Tibial nerve (tissue), 4 donors: ENCODE data around the gene SLC25A28. TPM values are rescaled to one million over a fixed set of nuclear protein-coding genes. Genes with fewer than 3 reads are reported as not detected.

Source experiments
- DNase-seq, 2 donors: peaks; one replicate each; pipeline ENCODE4 v3.0.0-alpha.2; 2019; ENCODE audit warnings: low spot score in 2 of 2
- H3K27ac ChIP-seq, 4 donors: fragments of 200-600 bp; sonication (generic) in 3 of 4; one replicate each; pipeline ENCODE4 v1.5.1; 2017 to 2019; ENCODE audit warnings: mild to moderate bottlenecking in 1 of 4
- H3K27me3 ChIP-seq, 2 donors: fragments of 200-600 bp; sonication (generic) in 1 of 2; one replicate each; pipeline versions ENCODE4 v1.5.1 to v1.6.0; 2017 to 2019
- H3K36me3 ChIP-seq, 3 donors: fragments of 200-600 bp; sonication (generic); one replicate each; pipeline ENCODE4 v1.5.1; 2018 to 2019
- H3K4me1 ChIP-seq, 4 donors: fragments of 200-600 bp; sonication (generic) in 3 of 4; one replicate each; pipeline ENCODE4 v1.5.1; 2017 to 2019
- H3K4me3 ChIP-seq, 4 donors: fragments of 200-600 bp; sonication (generic) in 3 of 4; one replicate each; pipeline ENCODE4 v1.5.1; 2017 to 2019; ENCODE audit warnings: mild to moderate bottlenecking in 1 of 4, moderate library complexity in 1 of 4
- H3K9me3 ChIP-seq, 4 donors: fragments of 200-600 bp; sonication (generic) in 3 of 4; one replicate each; pipeline ENCODE4 v1.5.1; 2017 to 2019
- CTCF ChIP-seq, 5 experiments: fragments of 200-600 bp in 3 of 5; fragments of 450-650 bp in 2 of 5; sonication (generic) in 3 of 5; IDR thresholded peaks; one replicate each; pipeline ENCODE4 v1.5.1; 2016 to 2019; ENCODE audit warnings: antibody characterized with exemption in 5 of 5, mild to moderate bottlenecking in 3 of 5, moderate library complexity in 2 of 5
- EP300 ChIP-seq, 2 donors: sonication (generic); formaldehyde crosslinking; IDR thresholded peaks; one replicate each; pipeline ENCODE4 v1.6.1; 2017; ENCODE audit warnings: antibody characterized with exemption in 2 of 2, mild to moderate bottlenecking in 1 of 2
- POLR2A ChIP-seq, 2 donors: fragments of 450-650 bp; IDR thresholded peaks; one replicate each; pipeline ENCODE4 v1.6.1; 2017; ENCODE audit warnings: antibody characterized with exemption in 2 of 2, mild to moderate bottlenecking in 2 of 2, moderate library complexity in 2 of 2
- WGBS, 2 donors: methylation state at CpG; one replicate each; pipeline ENCODE4 v1.1.5; 2018; 5-methylcytosine and 5-hydroxymethylcytosine counted together
- total RNA-seq, 4 donors: library from RNA; depleted of rRNA; stranded (reverse); fragments of >200 nt; gene quantifications; one replicate each; pipeline ENCODE4 v1.1.0, GENCODE V29; 2016

Gene SLC25A28
- total RNA-seq, 4 donors from 2014 or later = 35.2 to 65.6 (median 47.8) TPM

- no peak for DNase-seq
- H3K27me3 ChIP-seq = no peaks in the 10 kb centered on the region
- H3K9me3 ChIP-seq = no peaks in the 10 kb centered on the region
- 0% methylated on average over 1 of the region's 1 CpG for WGBS, 2 donors
- H3K4me1 ChIP-seq = peaks cover 0 to 19% (median 9%) of the 10 kb centered on the region in 4 donors
- TF ChIP-seq CTCF (IDR thresholded peaks at IDR 0.05) (no peak), POLR2A (IDR thresholded peaks at IDR 0.05) (no peak), EP300 (IDR thresholded peaks at IDR 0.05) (no peak)
- peaks cover 0 to 5% (median 0%) of the 10 kb centered on the region in 3 donors for H3K36me3 ChIP-seq
- no peak overlapping the region for H3K27ac ChIP-seq
- no peak overlapping the region for H3K4me3 ChIP-seq
Observed at GRCh38 chr10:99656199-99657064, 36.2 kb upstream of the SLC25A28 start.

GRCh38 chr10:99654390-99655175 lies 34.3 kb upstream of the SLC25A28 start:
- H3K36me3 ChIP-seq = peaks cover 0 to 5% (median 0%) of the 10 kb centered on the region in 3 donors
- no peak overlapping the region for H3K4me3 ChIP-seq
- no peak for DNase-seq
- H3K9me3 ChIP-seq = no peaks in the 10 kb centered on the region
- H3K27ac ChIP-seq = no peak overlapping the region
- 81 to 86% methylated on average over 9 of the region's 9 CpGs for WGBS, 2 donors
- H3K27me3 ChIP-seq = no peaks in the 10 kb centered on the region
- TF ChIP-seq CTCF (IDR thresholded peaks at IDR 0.05) (no peak), EP300 (IDR thresholded peaks at IDR 0.05) (no peak), POLR2A (IDR thresholded peaks at IDR 0.05) (no peak)
- H3K4me1 ChIP-seq = peaks cover 0 to 7% (median under 1%) of the 10 kb centered on the region in 4 donors

GRCh38 chr10:99652800-99653390 lies 32.7 kb upstream of the SLC25A28 start:
- Histone ChIP-seq H3K27me3 (no peaks in the 10 kb centered on the region), H3K4me1 (no peaks in the 10 kb centered on the region), H3K9me3 (peaks cover 0 to 4% (median 0%) of the 10 kb centered on the region in 4 donors), H3K4me3 (no peak overlapping the region), H3K36me3 (peaks cover 0 to 5% (median 0%) of the 10 kb centered on the region in 3 donors), H3K27ac (no peak overlapping the region)
- TF ChIP-seq EP300 (IDR thresholded peaks at IDR 0.05) (no peak), POLR2A (IDR thresholded peaks at IDR 0.05) (no peak), CTCF (IDR thresholded peaks at IDR 0.05) (no peak)
- WGBS, 2 donors = 91 to 92% methylated on average over 4 of the region's 4 CpGs
- no peak for DNase-seq

GRCh38 chr10:99648717-99649116 lies 28.5 kb upstream of the SLC25A28 start:
- H3K4me3 ChIP-seq = no peak overlapping the region
- peaks cover 0 to 36% (median 0%) of the 10 kb centered on the region in 4 donors for H3K9me3 ChIP-seq
- TF ChIP-seq CTCF (IDR thresholded peaks at IDR 0.05) = no peak
- no peak for TF ChIP-seq POLR2A (IDR thresholded peaks at IDR 0.05)
- no peak for TF ChIP-seq EP300 (IDR thresholded peaks at IDR 0.05)
- H3K36me3 ChIP-seq = peaks cover 0 to 5% (median 0%) of the 10 kb centered on the region in 3 donors
- 0% methylated on average over 1 of the region's 1 CpG for WGBS, 2 donors
- no peak overlapping the region for H3K27ac ChIP-seq
- DNase-seq = no peak
- H3K4me1 ChIP-seq = no peaks in the 10 kb centered on the region
- H3K27me3 ChIP-seq = no peaks in the 10 kb centered on the region
